ENCODE measurements around the gene POLN.

POLN gene

DNA sequence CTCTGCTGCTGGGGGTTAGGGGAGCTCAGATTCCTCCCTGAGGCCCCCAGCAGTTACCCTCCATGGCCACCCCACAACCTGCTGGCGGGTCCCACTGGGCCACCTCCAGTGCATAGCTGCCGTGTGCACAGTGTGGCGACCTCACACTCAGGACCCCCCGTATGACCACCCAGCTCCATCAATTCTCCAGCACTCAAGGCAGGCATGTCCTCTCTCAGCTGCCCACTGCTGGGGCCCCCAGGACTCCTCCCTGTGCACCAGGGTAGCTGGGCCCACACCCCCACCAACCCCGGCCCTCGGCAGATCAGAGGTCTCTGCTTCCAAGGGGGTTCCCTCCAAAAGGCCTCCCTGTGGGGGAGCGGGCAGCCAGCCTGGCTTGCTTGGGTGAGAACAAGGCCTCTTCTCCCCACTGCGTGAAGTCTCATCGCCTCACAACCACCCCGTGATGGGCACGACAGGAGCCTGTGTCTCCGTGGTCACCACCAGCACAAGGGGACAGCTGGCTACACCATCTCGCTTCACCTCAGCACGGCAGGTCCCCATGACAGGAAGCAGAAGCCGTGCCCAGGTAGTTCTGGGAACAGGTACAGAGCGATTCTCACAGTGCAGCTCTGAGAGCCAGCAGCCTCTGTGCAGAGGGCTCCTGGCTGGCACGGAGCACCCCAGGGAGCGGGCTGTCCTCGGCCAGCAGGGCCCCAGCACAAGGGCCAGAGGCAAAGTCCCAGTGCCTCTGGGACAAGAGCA lies 4.6 kb upstream of the POLN start:
- no peak for TF ChIP-seq CTCF (IDR thresholded peaks at IDR 0.05; ENCODE audit: low read depth, low read length)
- DNase-seq (ENCODE audit: low read depth, low spot score), result no peak
- H3K4me3 ChIP-seq (ENCODE audit: low read depth, low read length), result no peak overlapping the region
- in situ Hi-C loops (cut with HindIII; ENCODE audit: low sequenced_read_pairs), result no loop called here

DNA sequence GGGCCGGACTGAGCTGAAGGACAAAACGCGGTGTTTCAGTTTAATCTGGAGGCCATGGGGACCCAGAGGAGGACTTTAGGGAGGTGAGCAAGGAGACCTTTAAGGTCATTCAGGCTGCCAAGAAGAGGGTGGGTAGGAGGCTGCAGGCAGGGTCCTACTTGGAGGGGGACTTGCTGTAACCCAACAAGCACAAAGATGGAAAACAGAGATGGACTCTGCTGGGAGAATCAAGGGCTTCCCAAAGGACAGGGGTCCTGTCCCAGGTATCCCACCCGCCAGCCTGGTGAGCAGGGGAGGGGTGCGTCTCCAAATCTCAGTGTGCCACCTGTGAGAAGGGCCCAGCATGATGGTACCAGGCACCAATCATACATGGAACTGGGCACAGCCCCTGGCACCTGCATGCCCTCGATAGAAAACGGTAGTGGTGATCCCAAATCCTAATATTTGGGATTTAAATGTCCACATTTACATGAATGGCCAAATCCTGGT lies 3.9 kb upstream of the POLN start:
- DNase-seq (ENCODE audit: low read depth, low spot score), result no peak
- no peak for TF ChIP-seq CTCF (IDR thresholded peaks at IDR 0.05; ENCODE audit: low read depth, low read length)
- in situ Hi-C loops (cut with HindIII; ENCODE audit: low sequenced_read_pairs), result no loop called here
- H3K4me3 ChIP-seq (ENCODE audit: low read depth, low read length), result no peak overlapping the region

DNA sequence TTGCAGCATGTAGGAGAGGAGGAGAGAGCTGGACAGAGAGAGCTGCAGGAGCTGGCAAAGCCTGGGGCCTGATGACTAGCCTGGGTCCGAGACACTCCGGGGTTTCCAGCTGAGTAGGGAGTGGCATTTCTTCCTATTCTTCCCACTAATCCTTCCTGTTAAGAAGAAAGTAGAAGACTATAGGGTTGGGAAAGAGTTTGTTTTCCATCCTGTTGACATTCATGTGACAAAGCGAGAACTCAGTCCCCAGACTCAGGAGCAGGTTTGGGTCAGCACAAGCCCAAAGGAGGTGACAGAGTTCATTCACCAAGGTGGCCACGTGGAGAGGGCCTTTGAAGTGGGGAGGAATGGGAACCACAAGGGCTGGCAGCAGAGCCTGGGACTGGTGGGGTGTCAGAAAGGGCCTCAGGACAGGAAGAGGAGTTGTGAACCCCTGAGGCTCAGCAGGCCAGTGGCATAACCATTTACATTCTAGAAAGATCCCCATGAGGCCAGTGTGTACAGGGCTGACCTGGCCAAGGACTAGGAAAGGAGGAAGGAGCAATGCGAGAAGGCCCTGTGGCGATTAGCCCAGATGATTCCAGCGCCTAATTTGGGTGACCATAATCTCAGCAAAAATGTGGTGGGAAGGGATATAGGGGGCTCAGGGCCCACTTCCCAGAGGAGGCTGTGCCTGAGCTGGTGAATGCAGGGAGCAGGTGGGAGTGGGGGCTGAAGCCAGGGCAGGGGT lies 3.3 kb upstream of the POLN start:
- H3K4me3 ChIP-seq (ENCODE audit: low read depth, low read length), result no peak overlapping the region
- no peak for TF ChIP-seq CTCF (IDR thresholded peaks at IDR 0.05; ENCODE audit: low read depth, low read length)
- in situ Hi-C loops (cut with HindIII; ENCODE audit: low sequenced_read_pairs), result no loop called here
- no peak for DNase-seq (ENCODE audit: low read depth, low spot score)

DNA sequence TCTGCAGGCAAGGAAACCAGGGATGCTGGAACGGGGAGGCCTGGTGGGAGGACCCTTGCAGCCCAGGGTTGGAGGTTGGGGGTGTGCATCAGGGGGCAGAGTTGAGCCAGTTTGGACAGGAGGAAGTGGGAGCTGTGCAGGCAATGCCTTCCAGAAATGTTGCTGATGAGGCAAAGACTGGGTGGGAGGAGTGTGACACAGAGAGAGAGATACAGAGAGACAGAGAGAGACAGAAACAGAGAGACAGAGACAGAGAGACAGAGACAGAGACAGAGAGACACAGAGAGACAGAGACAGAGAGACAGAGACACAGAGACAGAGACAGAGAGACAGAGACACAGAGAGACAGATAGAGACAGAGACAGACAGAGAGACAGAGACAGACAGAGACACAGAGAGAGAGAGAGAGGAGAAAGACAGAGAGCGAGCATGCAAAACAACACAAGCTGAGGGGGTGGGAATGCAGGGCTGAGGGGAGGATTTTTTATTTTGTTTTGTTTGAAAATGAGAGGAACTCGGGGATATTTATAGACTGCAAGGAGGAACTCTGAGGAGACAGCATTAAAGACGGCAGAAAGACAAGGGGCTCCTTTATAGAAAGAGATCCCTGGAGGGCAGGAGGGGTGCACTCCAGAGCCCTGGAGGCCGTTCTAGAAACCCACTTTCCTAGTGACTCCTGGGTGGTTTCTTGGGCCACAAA lies 1.9 kb upstream of the POLN start:
- peak; percentile 32 for DNase-seq (ENCODE audit: low read depth, low spot score)
- TF ChIP-seq CTCF (IDR thresholded peaks at IDR 0.05; ENCODE audit: low read depth, low read length), result peak; percentile 34
- no peak overlapping the region for H3K4me3 ChIP-seq (ENCODE audit: low read depth, low read length)
- in situ Hi-C loops (cut with HindIII; ENCODE audit: low sequenced_read_pairs), result no loop called here

GRCh38 chr4:2241003-2241402 lies 918 bp downstream of the POLN start:
- no peak for DNase-seq (ENCODE audit: low read depth, low spot score)
- TF ChIP-seq CTCF (IDR thresholded peaks at IDR 0.05; ENCODE audit: low read depth, low read length), result no peak
- H3K4me3 ChIP-seq (ENCODE audit: low read depth, low read length), result peak overlapping the region; percentile 90
- in situ Hi-C loops (cut with HindIII; ENCODE audit: low sequenced_read_pairs), result no loop called here

DNA sequence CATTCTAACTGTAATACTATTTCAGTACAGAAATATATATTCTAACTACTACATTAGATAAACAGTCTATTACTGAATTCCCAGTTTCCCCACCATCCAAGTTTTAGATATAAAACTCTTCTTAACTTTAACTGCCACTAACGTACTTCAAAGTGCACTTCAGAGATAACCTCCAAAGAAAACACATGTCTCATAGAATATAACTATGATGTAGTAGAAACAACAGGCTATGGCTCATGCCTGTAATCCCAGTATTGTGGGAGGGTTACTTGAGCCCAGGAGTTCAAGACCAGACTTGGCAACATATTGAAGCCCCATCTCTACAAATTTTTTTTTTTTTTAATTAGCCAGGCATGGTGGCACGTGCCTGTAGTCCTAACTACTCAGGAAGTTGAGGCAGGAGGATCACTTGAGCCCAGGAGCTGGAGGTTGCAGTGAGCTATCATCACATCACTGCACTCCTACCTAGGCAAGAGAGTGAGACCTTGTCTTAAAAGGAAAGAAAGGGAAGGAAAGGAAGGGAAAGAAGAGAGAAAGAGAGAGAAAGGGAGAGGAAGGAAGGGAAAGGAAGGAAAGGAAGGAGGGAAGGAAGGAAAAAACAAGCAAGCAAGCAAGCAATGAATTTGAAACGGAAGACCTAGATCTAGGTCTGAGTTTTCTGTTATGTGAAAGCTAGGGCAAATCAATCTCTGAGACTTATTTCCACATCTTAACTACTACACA lies 4.8 kb downstream of the POLN start:
- no peak overlapping the region for H3K4me3 ChIP-seq (ENCODE audit: low read depth, low read length)
- no peak for TF ChIP-seq CTCF (IDR thresholded peaks at IDR 0.05; ENCODE audit: low read depth, low read length)
- DNase-seq (ENCODE audit: low read depth, low spot score), result no peak
- in situ Hi-C loops (cut with HindIII; ENCODE audit: low sequenced_read_pairs), result no loop called here

Data from astrocyte of the spinal cord (primary cell).